Esophagus squamous epithelium (tissue), 5 donors: ENCODE data around the gene C4BPB. TPM values are rescaled to one million over a fixed set of nuclear protein-coding genes. Genes with fewer than 3 reads are reported as not detected.

Experiments used
- DNase-seq: peaks from one replicate; lab custom pipeline; 2025; lab: John Stamatoyannopoulos, UW
- H3K27ac ChIP-seq, 4 donors: fragments of 200-600 bp; sonication (generic); one replicate each; pipeline ENCODE4 v1.5.1; 2016 to 2019; ENCODE audit warnings: mild to moderate bottlenecking in 1 of 4
- H3K27me3 ChIP-seq, 4 donors: fragments of 200-600 bp; sonication (generic); 1 replicate in 3 of 4; 2 replicates in 1 of 4; pipeline versions ENCODE4 v1.5.1 to v1.6.0; 2017 to 2021; ENCODE audit warnings: antibody characterized with exemption in 1 of 4
- H3K36me3 ChIP-seq, 3 donors: fragments of 200-600 bp; sonication (generic); one replicate each; pipeline ENCODE4 v1.5.1; 2016 to 2019
- H3K4me1 ChIP-seq, 3 donors: fragments of 200-600 bp; sonication (generic); one replicate each; pipeline ENCODE4 v1.5.1; 2017 to 2019
- H3K4me3 ChIP-seq, 4 donors: fragments of 200-600 bp; sonication (generic); 1 replicate in 3 of 4; 2 replicates in 1 of 4; pipeline ENCODE4 v1.5.1; 2016 to 2019; ENCODE audit warnings: mild to moderate bottlenecking in 2 of 4, moderate library complexity in 1 of 4
- H3K9me3 ChIP-seq, 3 donors: fragments of 200-600 bp; sonication (generic); one replicate each; pipeline ENCODE4 v1.5.1; 2016 to 2019
- POLR2A ChIP-seq, 4 donors: fragments of 450-650 bp; IDR thresholded peaks; one replicate each; pipeline ENCODE4 v1.6.1; 2017; ENCODE audit warnings: antibody characterized with exemption in 4 of 4, mild to moderate bottlenecking in 4 of 4, moderate library complexity in 3 of 4
- WGBS, 2 donors: methylation state at CpG; one replicate each; pipeline ENCODE4 v1.1.5; 2018; 5-methylcytosine and 5-hydroxymethylcytosine counted together
- intact Hi-C: fragments of 100-400 bp; cut with DNase I; formaldehyde crosslinking; loops from one replicate; pipeline ENCODE4 v1.15.0; 2022
- total RNA-seq, 4 donors: library from RNA; depleted of rRNA; stranded (reverse); fragments of >200 nt; gene quantifications; one replicate each; pipeline ENCODE4 v1.1.0, GENCODE V29; 2016
- TF ChIP-seq, protein P1 (sequence below), 6 experiments: fragments of 450-650 bp in 4 of 6; fragments of 200-600 bp in 2 of 6; sonication (generic) in 2 of 6; IDR thresholded peaks; one replicate each; pipeline ENCODE4 v1.5.1; 2016 to 2019; ENCODE audit warnings: antibody characterized with exemption in 6 of 6, mild to moderate bottlenecking in 4 of 6, moderate library complexity in 4 of 6
- donor health status: DM: yes; HTN: yes; CAD: no.

The C4BPB gene
- total RNA-seq, 4 donors from 2014 or later: 0.38 TPM; not detected in 3

DNA sequence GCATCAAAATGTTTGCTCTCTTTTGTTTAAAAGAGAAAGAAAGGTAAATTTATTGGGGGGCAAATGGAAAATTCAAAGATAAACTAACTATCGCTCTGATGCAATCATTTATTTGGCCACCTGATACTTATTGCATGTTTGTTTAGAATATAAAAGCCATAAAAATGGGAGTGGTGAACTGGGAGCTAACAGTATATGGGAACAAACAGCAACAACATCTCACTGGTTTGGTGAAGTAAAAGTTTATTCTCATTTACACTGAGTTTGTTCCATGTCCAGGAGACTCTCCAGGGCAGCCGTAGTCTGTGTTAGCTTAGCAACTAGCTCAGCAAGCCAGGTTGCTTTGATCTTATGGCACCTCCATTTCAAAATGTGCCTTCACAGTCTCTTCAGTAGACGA lies 35.7 kb downstream of the C4BPB start:
- Histone ChIP-seq H3K4me3 (no peak overlapping the region), H3K36me3 (no peaks in the 10 kb centered on the region), H3K4me1 (no peaks in the 10 kb centered on the region), H3K27ac (no peak overlapping the region), H3K27me3 (no peaks in the 10 kb centered on the region), H3K9me3 (peaks cover 0 to 17% (median 0%) of the 10 kb centered on the region in 3 donors)
- DNase-seq: no peak
- no peak for TF ChIP-seq POLR2A (IDR thresholded peaks at IDR 0.05)
- TF ChIP-seq, protein P1, sequence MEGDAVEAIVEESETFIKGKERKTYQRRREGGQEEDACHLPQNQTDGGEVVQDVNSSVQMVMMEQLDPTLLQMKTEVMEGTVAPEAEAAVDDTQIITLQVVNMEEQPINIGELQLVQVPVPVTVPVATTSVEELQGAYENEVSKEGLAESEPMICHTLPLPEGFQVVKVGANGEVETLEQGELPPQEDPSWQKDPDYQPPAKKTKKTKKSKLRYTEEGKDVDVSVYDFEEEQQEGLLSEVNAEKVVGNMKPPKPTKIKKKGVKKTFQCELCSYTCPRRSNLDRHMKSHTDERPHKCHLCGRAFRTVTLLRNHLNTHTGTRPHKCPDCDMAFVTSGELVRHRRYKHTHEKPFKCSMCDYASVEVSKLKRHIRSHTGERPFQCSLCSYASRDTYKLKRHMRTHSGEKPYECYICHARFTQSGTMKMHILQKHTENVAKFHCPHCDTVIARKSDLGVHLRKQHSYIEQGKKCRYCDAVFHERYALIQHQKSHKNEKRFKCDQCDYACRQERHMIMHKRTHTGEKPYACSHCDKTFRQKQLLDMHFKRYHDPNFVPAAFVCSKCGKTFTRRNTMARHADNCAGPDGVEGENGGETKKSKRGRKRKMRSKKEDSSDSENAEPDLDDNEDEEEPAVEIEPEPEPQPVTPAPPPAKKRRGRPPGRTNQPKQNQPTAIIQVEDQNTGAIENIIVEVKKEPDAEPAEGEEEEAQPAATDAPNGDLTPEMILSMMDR (IDR thresholded peaks at IDR 0.05): no peak
- 73% methylated on average over 3 of the region's 3 CpGs for WGBS, 2 donors
- intact Hi-C loops: no loop called here

DNA sequence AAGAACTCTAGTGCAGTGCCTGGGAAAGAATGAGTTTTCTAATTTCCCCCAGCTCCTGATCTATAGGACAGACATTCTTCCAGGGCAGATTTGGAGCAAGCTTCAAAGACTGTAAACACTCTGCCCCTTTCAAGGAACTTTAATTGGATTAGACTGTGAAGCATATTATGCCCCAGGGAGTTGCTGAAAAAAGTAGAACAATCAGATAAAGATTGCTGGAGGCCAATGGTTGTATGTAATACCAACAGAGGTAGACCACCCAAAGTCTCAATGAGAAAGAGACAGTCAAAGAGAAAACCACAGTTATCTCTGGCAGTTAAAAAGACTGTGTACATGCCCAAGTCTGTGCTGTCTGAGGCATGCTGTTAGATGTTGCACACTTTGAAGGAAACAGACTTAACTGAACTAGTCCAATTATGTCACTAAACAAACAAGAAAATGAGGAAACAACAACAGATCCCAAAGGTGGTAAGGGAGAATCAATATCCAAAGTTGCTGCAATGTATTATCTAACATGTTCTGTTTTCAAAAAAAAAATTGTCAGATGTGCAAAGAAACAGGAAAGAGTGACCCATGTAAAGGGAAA lies 39.8 kb downstream of the C4BPB start:
- intact Hi-C loops: no loop called here
- no peak for TF ChIP-seq POLR2A (IDR thresholded peaks at IDR 0.05)

DNA sequence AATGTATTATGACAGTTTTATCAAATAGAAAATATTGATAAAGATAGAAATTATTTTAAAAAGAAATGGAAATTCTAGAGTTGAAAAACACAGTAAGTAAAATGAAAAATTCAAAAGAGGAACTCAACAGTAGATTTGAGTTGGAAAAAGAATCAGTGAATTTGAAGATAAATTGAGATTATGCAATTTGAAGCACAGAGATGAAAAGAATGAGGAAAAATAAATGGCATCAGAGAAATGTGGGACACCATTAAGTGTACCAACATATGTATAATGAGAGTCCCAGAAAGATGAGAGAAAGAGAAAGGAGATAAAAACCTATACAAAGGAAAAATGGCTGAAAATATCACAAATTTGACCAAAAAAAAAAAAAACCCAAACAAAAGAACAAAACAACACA lies 40.4 kb downstream of the C4BPB start:
- intact Hi-C loops: no loop called here
- TF ChIP-seq, protein P1 (IDR thresholded peaks at IDR 0.05): no peak
- Histone ChIP-seq H3K27ac (no peak overlapping the region), H3K9me3 (peaks cover 0 to 25% (median 0%) of the 10 kb centered on the region in 3 donors), H3K36me3 (no peaks in the 10 kb centered on the region), H3K4me1 (no peaks in the 10 kb centered on the region), H3K4me3 (no peak overlapping the region), H3K27me3 (no peaks in the 10 kb centered on the region)
- DNase-seq: no peak

More for the DNA sequence above, 39.8 kb downstream of the C4BPB start:
- Histone ChIP-seq H3K36me3 (no peaks in the 10 kb centered on the region), H3K27ac (no peak overlapping the region), H3K4me1 (no peaks in the 10 kb centered on the region), H3K27me3 (no peaks in the 10 kb centered on the region), H3K9me3 (peaks cover 0 to 25% (median 0%) of the 10 kb centered on the region in 3 donors), H3K4me3 (no peak overlapping the region)
- no peak for DNase-seq

DNA sequence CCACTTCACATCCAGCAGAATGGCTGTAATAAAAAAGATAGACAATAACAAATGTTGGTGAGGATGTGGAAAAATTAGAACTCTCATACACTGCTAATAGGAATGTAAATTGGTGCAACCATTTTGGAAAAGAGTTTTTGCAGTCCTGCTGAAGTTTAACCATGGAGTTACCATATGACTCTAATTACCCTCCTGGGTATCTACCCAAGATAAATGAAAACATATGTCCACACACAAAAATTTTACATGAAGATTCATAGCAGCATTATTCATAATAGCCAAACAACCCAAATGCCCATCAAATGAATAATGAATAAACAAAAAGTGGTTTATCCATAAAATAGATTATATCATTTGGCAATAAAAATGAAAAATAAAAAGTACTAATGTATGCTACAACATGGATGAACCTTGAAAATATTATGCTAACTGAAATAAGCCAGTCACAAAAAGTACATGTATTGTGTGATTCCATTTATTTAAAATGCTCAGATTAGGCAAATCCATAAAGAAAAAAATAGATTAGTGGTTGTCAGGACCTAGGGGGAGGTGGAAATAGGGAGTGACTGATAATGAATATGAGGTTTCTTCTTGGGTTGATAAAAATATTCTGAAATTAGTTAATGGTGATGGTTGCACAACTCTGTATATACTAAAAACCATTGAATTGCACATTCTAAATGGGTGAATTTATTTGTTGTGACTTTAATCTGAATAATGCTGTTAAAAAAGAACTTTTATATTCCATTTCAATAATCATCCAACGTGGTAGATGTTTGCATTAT lies 41.8 kb downstream of the C4BPB start:
- Histone ChIP-seq H3K36me3 (no peaks in the 10 kb centered on the region), H3K4me3 (no peak overlapping the region), H3K27me3 (no peaks in the 10 kb centered on the region), H3K27ac (no peak overlapping the region), H3K4me1 (no peaks in the 10 kb centered on the region), H3K9me3 (peaks cover 0 to 25% (median 0%) of the 10 kb centered on the region in 3 donors)
- intact Hi-C loops: no loop called here
- 33 to 45% methylated on average over 1 of the region's 1 CpG for WGBS, 2 donors
- no peak for TF ChIP-seq POLR2A (IDR thresholded peaks at IDR 0.05)
- TF ChIP-seq, protein P1 (IDR thresholded peaks at IDR 0.05): no peak
- DNase-seq: no peak

DNA sequence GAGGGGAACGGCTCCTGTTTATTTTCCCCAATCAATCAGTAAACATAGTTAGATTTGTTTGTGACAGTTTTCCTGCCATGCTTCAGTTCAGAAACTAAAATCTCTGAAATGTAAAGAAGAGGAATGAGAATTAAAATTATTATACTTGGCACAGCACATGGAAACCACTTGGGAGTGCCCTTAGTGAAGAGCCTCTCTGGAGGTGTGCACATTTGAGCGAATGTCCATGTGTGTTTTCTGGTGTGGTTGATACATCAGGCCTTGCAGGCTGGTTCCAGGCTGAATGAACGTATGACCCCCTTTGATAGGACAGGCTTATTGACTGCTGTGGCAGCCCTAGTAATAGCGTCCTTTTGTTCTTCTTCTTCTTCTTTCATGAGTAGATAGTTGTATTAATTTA lies 42.5 kb downstream of the C4BPB start:
- 71 to 75% methylated on average over 4 of the region's 4 CpGs for WGBS, 2 donors
- no peaks in the 10 kb centered on the region for H3K4me1 ChIP-seq
- intact Hi-C loops: no loop called here
- no peak for DNase-seq
- H3K27ac ChIP-seq: no peak overlapping the region
- TF ChIP-seq POLR2A (IDR thresholded peaks at IDR 0.05): no peak
- TF ChIP-seq, protein P1 (IDR thresholded peaks at IDR 0.05): no peak
- H3K36me3 ChIP-seq: no peaks in the 10 kb centered on the region
- peaks cover 0 to 25% (median 0%) of the 10 kb centered on the region in 3 donors for H3K9me3 ChIP-seq
- no peaks in the 10 kb centered on the region for H3K27me3 ChIP-seq
- H3K4me3 ChIP-seq: no peak overlapping the region
